Testis (tissue), 3 donors: ENCODE results near the gene RPS10. TPM values are rescaled to one million over a fixed set of nuclear protein-coding genes. Genes with fewer than 3 reads are reported as not detected.

Experiments used
- DNase-seq: peaks from one replicate; pipeline ENCODE4 v3.0.0-alpha.2; 2019
- H3K27ac ChIP-seq, 2 donors: fragments of 200-600 bp; sonication (generic); one replicate each; pipeline ENCODE4 v1.5.1; 2019
- H3K27me3 ChIP-seq: fragments of 200-600 bp; sonication (generic); one replicate; pipeline ENCODE4 v1.5.1; 2019
- H3K36me3 ChIP-seq: fragments of 200-600 bp; sonication (generic); one replicate; pipeline ENCODE4 v1.5.1; 2017; ENCODE audit warnings: low read depth; ENCODE audit errors: missing control alignments
- H3K4me1 ChIP-seq: fragments of 200-600 bp; sonication (generic); one replicate; pipeline ENCODE4 v1.5.1; 2019
- H3K4me3 ChIP-seq, 2 donors: fragments of 200-600 bp; sonication (generic); one replicate each; pipeline ENCODE4 v1.5.1; 2017 to 2019
- H3K9me3 ChIP-seq: fragments of 200-600 bp; sonication (generic); one replicate; pipeline ENCODE4 v1.5.1; 2017
- POLR2A ChIP-seq: fragments of 450-650 bp; IDR thresholded peaks from one replicate; pipeline ENCODE4 v1.6.1; 2017; ENCODE audit warnings: antibody characterized with exemption, mild to moderate bottlenecking, moderate library complexity
- WGBS, 2 donors: methylation state at CpG; one replicate each; pipeline ENCODE4 v1.1.5; 2018; 5-methylcytosine and 5-hydroxymethylcytosine counted together
- intact Hi-C: fragments of 100-400 bp; cut with DNase I; formaldehyde crosslinking; loops from one replicate; pipeline ENCODE4 v1.15.1; 2023; ENCODE audit warnings: low total_unique reads
- polyA plus RNA-seq: library from polyadenylated mRNA; stranded (reverse); fragments of 350-450 nt; fragmentation: Illumina TruSeq; extraction: RNeasy Lipid Tissue Mini Kit (QIAGEN cat#74804); gene quantifications from one replicate; pipeline ENCODE4 v1.2.3, GENCODE V29; 2014; ENCODE audit warnings: low read depth, low replicate concordance; ENCODE audit not compliant: insufficient read depth
- total RNA-seq, 2 donors: library from RNA; depleted of rRNA; stranded (reverse); fragments of >200 nt; gene quantifications; one replicate each; pipeline ENCODE4 v1.2.3, GENCODE V29; 2016
- TF ChIP-seq, protein P1 (sequence below), 3 experiments: fragments of 450-650 bp in 2 of 3; fragments of 200-600 bp in 1 of 3; sonication (generic) in 1 of 3; IDR thresholded peaks; one replicate each; pipeline ENCODE4 v1.5.1; 2016 to 2019; ENCODE audit warnings: antibody characterized with exemption in 3 of 3, mild to moderate bottlenecking in 2 of 3, moderate library complexity in 1 of 3

RPS10 gene
- total and polyA plus RNA-seq, 3 donors from 2014 or later: 926 to 1,691 (median 1,309) TPM

DNA sequence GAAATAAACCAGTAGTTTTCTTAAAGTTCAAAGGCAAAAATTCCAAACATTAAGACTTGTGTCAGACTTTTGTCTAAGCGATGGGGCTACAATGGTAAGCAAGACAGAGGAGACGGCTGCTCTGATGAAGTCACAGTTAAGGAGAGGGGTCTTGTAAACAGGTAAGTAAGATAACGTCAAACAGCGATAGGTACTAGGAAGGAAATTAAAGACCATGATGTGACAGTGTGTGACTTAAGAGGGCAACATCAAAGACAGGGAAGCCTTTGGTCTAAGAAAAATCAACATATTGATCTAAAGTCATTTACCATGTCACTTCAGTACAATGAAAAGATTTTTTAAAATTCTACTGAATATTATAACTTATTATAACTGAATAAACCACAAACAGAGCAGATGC lies 56.5 kb downstream of the RPS10 start:
- no peaks in the 10 kb centered on the region for H3K36me3 ChIP-seq
- no peaks in the 10 kb centered on the region for H3K9me3 ChIP-seq
- intact Hi-C loops: no loop called here
- no peaks in the 10 kb centered on the region for H3K27me3 ChIP-seq
- no peaks in the 10 kb centered on the region for H3K4me1 ChIP-seq
- no peak overlapping the region for H3K4me3 ChIP-seq
- TF ChIP-seq, protein P1, sequence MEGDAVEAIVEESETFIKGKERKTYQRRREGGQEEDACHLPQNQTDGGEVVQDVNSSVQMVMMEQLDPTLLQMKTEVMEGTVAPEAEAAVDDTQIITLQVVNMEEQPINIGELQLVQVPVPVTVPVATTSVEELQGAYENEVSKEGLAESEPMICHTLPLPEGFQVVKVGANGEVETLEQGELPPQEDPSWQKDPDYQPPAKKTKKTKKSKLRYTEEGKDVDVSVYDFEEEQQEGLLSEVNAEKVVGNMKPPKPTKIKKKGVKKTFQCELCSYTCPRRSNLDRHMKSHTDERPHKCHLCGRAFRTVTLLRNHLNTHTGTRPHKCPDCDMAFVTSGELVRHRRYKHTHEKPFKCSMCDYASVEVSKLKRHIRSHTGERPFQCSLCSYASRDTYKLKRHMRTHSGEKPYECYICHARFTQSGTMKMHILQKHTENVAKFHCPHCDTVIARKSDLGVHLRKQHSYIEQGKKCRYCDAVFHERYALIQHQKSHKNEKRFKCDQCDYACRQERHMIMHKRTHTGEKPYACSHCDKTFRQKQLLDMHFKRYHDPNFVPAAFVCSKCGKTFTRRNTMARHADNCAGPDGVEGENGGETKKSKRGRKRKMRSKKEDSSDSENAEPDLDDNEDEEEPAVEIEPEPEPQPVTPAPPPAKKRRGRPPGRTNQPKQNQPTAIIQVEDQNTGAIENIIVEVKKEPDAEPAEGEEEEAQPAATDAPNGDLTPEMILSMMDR (IDR thresholded peaks at IDR 0.05): no peak
- TF ChIP-seq POLR2A: no peak
- WGBS, 2 donors: 87 to 90% methylated on average over 4 of the region's 4 CpGs
- no peak for DNase-seq
- H3K27ac ChIP-seq: no peak overlapping the region

Other genes with a start within 250 kb of the RPS10 start
- gene HMGA1, start 189.2 kb downstream of the RPS10 start, total RNA-seq: 100 to 1,000 TPM; 136 to 204 TPM
- gene HMGA1, start 189.2 kb downstream of the RPS10 start, polyA plus RNA-seq: 184 TPM
- 10 to 100 TPM; 27.6 to 35.8 TPM for gene SMIM29, start 177.1 kb downstream of the RPS10 start, total RNA-seq
- 19.3 TPM for gene SMIM29, start 177.1 kb downstream of the RPS10 start, polyA plus RNA-seq
- 10 to 100 TPM; 24.0 to 28.3 TPM for gene NUDT3, start 33.4 kb downstream of the RPS10 start, total RNA-seq
- 18.7 TPM for gene NUDT3, start 33.4 kb downstream of the RPS10 start, polyA plus RNA-seq
- gene PACSIN1, start 40.0 kb upstream of the RPS10 start, total RNA-seq: 1 to 10 TPM; 2.5 to 3.1 TPM
- 2.1 TPM for gene PACSIN1, start 40.0 kb upstream of the RPS10 start, polyA plus RNA-seq
- under 1 TPM; 0.47 to 0.62 TPM for gene SPDEF, start 130.3 kb upstream of the RPS10 start, total RNA-seq
- gene SPDEF, start 130.3 kb upstream of the RPS10 start, polyA plus RNA-seq: 0.33 TPM